ENCODE data around the gene UST. TPM values are rescaled to one million over a fixed set of nuclear protein-coding genes. Genes with fewer than 3 reads are reported as not detected.

Gene UST
- total and polyA plus RNA-seq, 4 donors, result 0.24 to 2.7 (median 0.87) TPM

GRCh38 chr6:148967541-148967956 lies 220.7 kb downstream of the UST start:
- DNase-seq (ENCODE audit: low spot score), result no peak
- H3K9me3 ChIP-seq (ENCODE audit: control insufficient read depth in 4 of 4, low read length in 3 of 4), result no peaks in the 10 kb centered on the region
- H3K9ac ChIP-seq (ENCODE audit: low read depth in 1 of 2, low read length in 2 of 2), result no peak overlapping the region
- H3K27me3 ChIP-seq (ENCODE audit: control insufficient read depth in 4 of 4, insufficient read depth in 4 of 4, low read length in 3 of 4), result peaks cover 0 to 8% (median 0%) of the 10 kb centered on the region in 4 donors
- TF ChIP-seq HNF4A (conservative IDR thresholded peaks at IDR 0.05) (no peak), HNF4G (IDR thresholded peaks at IDR 0.05) (no peak), FOXA1 (IDR thresholded peaks at IDR 0.05) (no peak), FOXA2 (IDR thresholded peaks at IDR 0.05) (no peak), REST (IDR thresholded peaks at IDR 0.05) (no peak), MAX (IDR thresholded peaks at IDR 0.05) (no peak), SP1 (IDR thresholded peaks at IDR 0.05) (no peak), RAD21 (IDR thresholded peaks at IDR 0.05) (no peak), JUND (IDR thresholded peaks at IDR 0.05) (no peak), GABPA (IDR thresholded peaks at IDR 0.05 in 1 of 2, conservative IDR thresholded peaks at IDR 0.05 in 1 of 2) (no peak), EGR1 (IDR thresholded peaks at IDR 0.05; ENCODE audit: low read depth in 2 of 2) (no peak), ZBTB33 (IDR thresholded peaks at IDR 0.05) (no peak), YY1 (IDR thresholded peaks at IDR 0.05) (no peak), NR2F2 (IDR thresholded peaks at IDR 0.05) (no peak), ATF3 (IDR thresholded peaks at IDR 0.05) (no peak), RXRA (IDR thresholded peaks at IDR 0.05) (no peak), CTCF (IDR thresholded peaks at IDR 0.05; ENCODE audit: low read depth, low read length, missing input control) (no peak), TAF1 (conservative IDR thresholded peaks at IDR 0.05) (no peak)
- H3K4me3 ChIP-seq (ENCODE audit: low read depth in 1 of 3, low read length in 3 of 3), result no peak overlapping the region
- H3K36me3 ChIP-seq (ENCODE audit: control insufficient read depth in 4 of 4, insufficient read depth in 3 of 4, low read depth in 1 of 4, low read length in 3 of 4), result no peaks in the 10 kb centered on the region
- H3K4me1 ChIP-seq (ENCODE audit: control insufficient read depth in 4 of 4, insufficient read depth in 4 of 4, low read length in 3 of 4), result no peaks in the 10 kb centered on the region
- H3K27ac ChIP-seq (ENCODE audit: low read depth in 1 of 2, low read length in 2 of 2), result no peak overlapping the region
- 85% methylated on average over 7 of the region's 7 CpGs for WGBS
